GM21737 (cell line): ENCODE results near the gene PCDHB3.
"Not testable (repeated sequence)": the region's sequence is repeated elsewhere in the genome, so short reads cannot be mapped to it uniquely, and the experiment has no call there.

Source experiments
- ATAC-seq: cut with Tn5 transposase; IDR thresholded peaks from one replicate; pipeline ENCODE4 v1.9.1; 2021; ENCODE audit warnings: mild to moderate bottlenecking, moderate library complexity; ENCODE audit not compliant: unreplicated experiment

PCDHB3 gene

DNA sequence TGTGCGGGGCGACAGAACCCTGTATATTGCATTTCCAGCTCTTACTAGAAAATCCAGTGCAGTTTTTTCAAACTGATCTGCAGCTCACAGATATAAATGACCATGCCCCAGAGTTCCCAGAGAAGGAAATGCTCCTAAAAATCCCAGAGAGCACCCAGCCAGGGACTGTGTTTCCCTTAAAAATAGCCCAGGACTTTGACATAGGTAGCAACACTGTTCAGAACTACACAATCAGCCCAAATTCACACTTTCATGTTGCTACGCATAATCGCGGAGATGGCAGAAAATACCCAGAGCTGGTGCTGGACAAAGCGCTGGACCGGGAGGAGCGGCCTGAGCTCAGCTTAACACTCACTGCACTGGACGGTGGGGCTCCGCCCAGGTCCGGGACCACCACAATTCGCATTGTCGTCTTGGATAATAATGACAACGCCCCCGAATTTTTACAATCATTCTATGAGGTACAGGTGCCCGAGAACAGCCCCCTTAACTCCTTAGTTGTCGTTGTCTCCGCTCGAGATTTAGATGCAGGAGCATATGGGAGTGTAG, 35.5 kb downstream of the PCDHB3 start:
- no peak for ATAC-seq

- ATAC-seq, result not testable (repeated sequence)
Measured at GRCh38 chr5:141137346-141137745, 37.1 kb downstream of the PCDHB3 start.

GRCh38 chr5:141149812-141150211, 49.5 kb downstream of the PCDHB3 start, which contains the start of gene PCDHB6:
Gene PCDHB6 (plus strand): TSS chr5:141150057. CDS start chr5:141150258, 201 bp downstream.
- ATAC-seq, result no peak

DNA sequence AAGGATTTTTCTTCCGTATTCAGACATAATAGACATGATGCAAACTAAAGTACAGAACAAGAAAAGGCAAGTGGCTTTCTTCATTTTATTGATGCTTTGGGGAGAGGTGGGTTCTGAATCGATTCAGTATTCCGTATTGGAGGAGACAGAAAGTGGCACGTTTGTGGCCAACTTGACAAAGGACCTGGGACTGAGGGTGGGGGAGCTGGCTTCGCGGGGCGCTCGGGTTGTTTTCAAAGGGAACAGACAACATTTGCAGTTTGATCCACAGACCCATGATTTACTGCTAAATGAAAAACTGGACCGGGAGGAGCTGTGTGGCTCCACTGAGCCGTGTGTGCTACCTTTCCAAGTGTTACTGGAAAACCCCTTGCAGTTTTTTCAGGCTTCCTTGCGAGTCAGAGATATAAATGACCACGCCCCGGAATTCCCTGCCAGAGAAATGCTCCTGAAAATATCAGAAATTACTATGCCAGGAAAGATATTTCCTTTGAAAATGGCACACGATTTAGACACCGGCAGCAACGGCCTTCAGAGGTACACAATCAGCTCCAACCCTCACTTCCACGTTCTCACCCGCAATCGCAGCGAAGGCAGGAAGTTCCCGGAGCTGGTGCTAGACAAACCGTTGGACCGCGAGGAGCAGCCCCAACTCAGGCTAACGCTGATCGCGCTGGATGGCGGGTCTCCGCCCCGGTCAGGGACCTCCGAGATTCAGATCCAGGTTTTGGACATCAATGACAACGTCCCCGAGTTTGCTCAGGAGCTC, 50.1 kb downstream of the PCDHB3 start:
- no peak for ATAC-seq

DNA sequence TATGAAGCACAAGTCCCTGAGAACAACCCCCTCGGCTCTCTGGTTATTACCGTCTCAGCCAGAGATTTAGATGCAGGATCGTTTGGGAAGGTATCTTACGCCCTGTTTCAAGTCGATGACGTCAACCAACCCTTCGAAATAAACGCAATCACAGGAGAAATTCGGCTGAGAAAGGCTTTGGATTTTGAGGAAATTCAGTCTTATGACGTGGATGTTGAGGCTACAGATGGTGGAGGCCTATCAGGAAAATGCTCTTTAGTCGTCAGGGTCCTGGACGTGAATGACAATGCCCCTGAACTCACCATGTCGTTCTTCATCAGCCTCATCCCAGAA, 50.7 kb downstream of the PCDHB3 start:
- no peak for ATAC-seq

DNA sequence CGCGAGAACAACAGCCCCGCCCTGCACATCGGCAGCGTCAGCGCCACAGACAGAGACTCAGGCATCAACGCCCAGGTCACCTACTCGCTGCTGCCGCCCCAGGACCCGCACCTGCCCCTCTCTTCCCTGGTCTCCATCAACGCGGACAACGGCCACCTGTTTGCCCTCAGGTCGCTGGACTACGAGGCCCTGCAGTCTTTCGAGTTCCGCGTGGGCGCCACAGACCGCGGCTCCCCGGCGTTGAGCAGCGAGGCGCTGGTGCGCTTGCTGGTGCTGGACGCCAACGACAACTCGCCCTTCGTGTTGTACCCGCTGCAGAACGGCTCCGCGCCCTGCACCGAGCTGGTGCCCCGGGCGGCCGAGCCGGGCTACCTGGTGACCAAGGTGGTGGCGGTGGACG, 51.4 kb downstream of the PCDHB3 start:
- ATAC-seq, result not testable (repeated sequence)

- ATAC-seq, result not testable (repeated sequence)
Measured at GRCh38 chr5:141152096-141152495, 51.8 kb downstream of the PCDHB3 start.
